Upper lobe of left lung (tissue), 6 donors: ENCODE results near the gene STK39. TPM values are rescaled to one million over a fixed set of nuclear protein-coding genes. Genes with fewer than 3 reads are reported as not detected.

ENCODE experiments used
- ATAC-seq, 2 donors: fragments of 200-7000 bp; cut with Tn5 transposase; one replicate each; pipeline ENCODE4 v1.9.1; 2022; ENCODE audit warnings: mild to moderate bottlenecking in 2 of 2, moderate library complexity in 2 of 2; ENCODE audit not compliant: low FRiP score in 2 of 2
- DNase-seq, 2 donors: peaks; one replicate each; pipeline ENCODE4 v3.0.0-alpha.2; 2019 to 2020
- H3K27ac ChIP-seq, 4 donors: fragments of 200-600 bp; sonication (generic); one replicate each; pipeline ENCODE4 v1.5.1; 2016 to 2019
- H3K27me3 ChIP-seq, 4 donors: fragments of 200-600 bp; sonication (generic); one replicate each; pipeline ENCODE4 v1.5.1; 2017 to 2019
- H3K36me3 ChIP-seq, 4 donors: fragments of 200-600 bp; sonication (generic); one replicate each; pipeline ENCODE4 v1.5.1; 2016 to 2019
- H3K4me1 ChIP-seq, 4 donors: fragments of 200-600 bp; sonication (generic); one replicate each; pipeline ENCODE4 v1.5.1; 2018 to 2019
- H3K4me3 ChIP-seq, 4 donors: fragments of 200-600 bp; sonication (generic); one replicate each; pipeline ENCODE4 v1.5.1; 2017 to 2019; ENCODE audit warnings: mild to moderate bottlenecking in 2 of 4, moderate library complexity in 1 of 4
- H3K9me3 ChIP-seq, 4 donors: fragments of 200-600 bp; sonication (generic); one replicate each; pipeline ENCODE4 v1.5.1; 2018 to 2019
- CTCF ChIP-seq, 6 experiments: fragments of 450-650 bp in 4 of 6; fragments of 200-600 bp in 2 of 6; sonication (generic) in 2 of 6; IDR thresholded peaks; one replicate each; pipeline ENCODE4 v1.5.1; 2016 to 2019; ENCODE audit warnings: antibody characterized with exemption in 6 of 6
- EP300 ChIP-seq, 4 donors: sonication (generic); formaldehyde crosslinking; IDR thresholded peaks; one replicate each; pipeline ENCODE4 v1.5.1; 2017; ENCODE audit warnings: antibody characterized with exemption in 4 of 4, control low read depth in 2 of 4
- POLR2A ChIP-seq, 4 donors: fragments of 450-650 bp; IDR thresholded peaks; one replicate each; pipeline ENCODE4 v1.5.1; 2016 to 2017; ENCODE audit warnings: antibody characterized with exemption in 4 of 4, mild to moderate bottlenecking in 2 of 4
- POLR2AphosphoS5 ChIP-seq, 2 donors: sonication (generic); formaldehyde crosslinking; IDR thresholded peaks; one replicate each; pipeline ENCODE4 v1.5.1; 2017; ENCODE audit warnings: antibody characterized with exemption in 2 of 2
- WGBS, 2 donors: methylation state at CpG; one replicate each; pipeline ENCODE4 v1.1.5; 2017 to 2018; 5-methylcytosine and 5-hydroxymethylcytosine counted together
- total RNA-seq, 6 donors: library from RNA; depleted of rRNA in 4 of 6; stranded (reverse); fragments of >200 nt in 4 of 6; gene quantifications; one replicate each; pipeline versions ENCODE4 v1.1.0 to v1.2.1, GENCODE V29; 2016 to 2021
- donor health status: DM: no; HTN: no; CAD: no; lungs with moderate emphysema.
- donor health status: DM: no; HTN: yes; CAD: no; lungs with severe emphysema.

The STK39 gene
- total RNA-seq, 6 donors from 2014 or later = 7.9 to 18.8 (median 12.1) TPM

GRCh38 chr2:168254158-168254935 is 7.0 kb upstream of the STK39 start:
- H3K4me3 ChIP-seq = no peak overlapping the region
- no peaks in the 10 kb centered on the region for H3K4me1 ChIP-seq
- no peaks in the 10 kb centered on the region for H3K27me3 ChIP-seq
- no peak for ATAC-seq
- peaks cover 0 to 12% (median 3%) of the 10 kb centered on the region in 4 donors for H3K9me3 ChIP-seq
- no peak overlapping the region for H3K27ac ChIP-seq
- TF ChIP-seq CTCF (IDR thresholded peaks at IDR 0.05) = no peak
- TF ChIP-seq EP300 (IDR thresholded peaks at IDR 0.05) = no peak
- TF ChIP-seq POLR2AphosphoS5 (IDR thresholded peaks at IDR 0.05) = no peak
- TF ChIP-seq POLR2A (IDR thresholded peaks at IDR 0.05) = no peak
- DNase-seq = no peak
- 75 to 76% methylated on average over 3 of the region's 3 CpGs for WGBS, 2 donors
- no peaks in the 10 kb centered on the region for H3K36me3 ChIP-seq

- no peaks in the 10 kb centered on the region for H3K27me3 ChIP-seq
- DNase-seq = no peak
- no peak overlapping the region for H3K27ac ChIP-seq
- no peaks in the 10 kb centered on the region for H3K4me1 ChIP-seq
- no peak overlapping the region for H3K4me3 ChIP-seq
- no peak for ATAC-seq
- WGBS, 2 donors = 73% methylated on average over 2 of the region's 2 CpGs
- TF ChIP-seq CTCF (IDR thresholded peaks at IDR 0.05) = no peak
- no peak for TF ChIP-seq POLR2AphosphoS5 (IDR thresholded peaks at IDR 0.05)
- no peak for TF ChIP-seq EP300 (IDR thresholded peaks at IDR 0.05)
- TF ChIP-seq POLR2A (IDR thresholded peaks at IDR 0.05) = no peak
- no peaks in the 10 kb centered on the region for H3K36me3 ChIP-seq
- peaks cover 0 to 2% (median 0%) of the 10 kb centered on the region in 4 donors for H3K9me3 ChIP-seq
These were observed 6.0 kb upstream of the STK39 start for GRCh38 chr2:168253379-168253778.

GRCh38 chr2:168252976-168253375 is 5.6 kb upstream of the STK39 start:
- no peak for DNase-seq

GRCh38 chr2:168246483-168247340 is 683 bp downstream of the STK39 start:
- DNase-seq (peak; percentile 76 to 94), ATAC-seq (peak; percentile 80 to 85)
- Histone ChIP-seq H3K36me3 (no peaks in the 10 kb centered on the region), H3K9me3 (no peaks in the 10 kb centered on the region), H3K27ac (peak overlapping the region; percentile 65 to 84 (median 79)), H3K27me3 (no peaks in the 10 kb centered on the region), H3K4me3 (peak overlapping the region; percentile 68 to 96 (median 86)), H3K4me1 (peaks cover 13 to 22% (median 18%) of the 10 kb centered on the region in 4 donors)
- peak in 4 of 6 experiments; percentile 5 to 32 (median 28) for TF ChIP-seq CTCF (IDR thresholded peaks at IDR 0.05)
- TF ChIP-seq POLR2AphosphoS5 (IDR thresholded peaks at IDR 0.05) = no peak
- TF ChIP-seq POLR2A (IDR thresholded peaks at IDR 0.05) = no peak
- WGBS, 2 donors = 0% methylated on average over 38 to 60 of the region's 95 CpGs

More at GRCh38 chr2:168252976-168253375, 5.6 kb upstream of the STK39 start:
- H3K4me3 ChIP-seq = no peak overlapping the region
- H3K27ac ChIP-seq = no peak overlapping the region
- no peaks in the 10 kb centered on the region for H3K36me3 ChIP-seq
- no peaks in the 10 kb centered on the region for H3K9me3 ChIP-seq
- H3K27me3 ChIP-seq = no peaks in the 10 kb centered on the region
- no peak for ATAC-seq
- peaks cover 2 to 4% (median 3%) of the 10 kb centered on the region in 4 donors for H3K4me1 ChIP-seq
- TF ChIP-seq EP300 (IDR thresholded peaks at IDR 0.05) = no peak
- TF ChIP-seq CTCF (IDR thresholded peaks at IDR 0.05) = no peak
- no peak for TF ChIP-seq POLR2A (IDR thresholded peaks at IDR 0.05)
- TF ChIP-seq POLR2AphosphoS5 (IDR thresholded peaks at IDR 0.05) = no peak
